HG03139 (cell line): ENCODE measurements around the gene TKT.
A peak's percentile ranks its signal among the peaks of the same experiment; 100 is the strongest.

Experiments
- ATAC-seq: cut with Tn5 transposase; IDR thresholded peaks from one replicate; pipeline ENCODE4 v1.9.1; 2021; ENCODE audit not compliant: unreplicated experiment

TKT gene

GRCh38 chr3:53183514-53183913 is 72.3 kb downstream of the TKT start:
- no peak for ATAC-seq

DNA sequence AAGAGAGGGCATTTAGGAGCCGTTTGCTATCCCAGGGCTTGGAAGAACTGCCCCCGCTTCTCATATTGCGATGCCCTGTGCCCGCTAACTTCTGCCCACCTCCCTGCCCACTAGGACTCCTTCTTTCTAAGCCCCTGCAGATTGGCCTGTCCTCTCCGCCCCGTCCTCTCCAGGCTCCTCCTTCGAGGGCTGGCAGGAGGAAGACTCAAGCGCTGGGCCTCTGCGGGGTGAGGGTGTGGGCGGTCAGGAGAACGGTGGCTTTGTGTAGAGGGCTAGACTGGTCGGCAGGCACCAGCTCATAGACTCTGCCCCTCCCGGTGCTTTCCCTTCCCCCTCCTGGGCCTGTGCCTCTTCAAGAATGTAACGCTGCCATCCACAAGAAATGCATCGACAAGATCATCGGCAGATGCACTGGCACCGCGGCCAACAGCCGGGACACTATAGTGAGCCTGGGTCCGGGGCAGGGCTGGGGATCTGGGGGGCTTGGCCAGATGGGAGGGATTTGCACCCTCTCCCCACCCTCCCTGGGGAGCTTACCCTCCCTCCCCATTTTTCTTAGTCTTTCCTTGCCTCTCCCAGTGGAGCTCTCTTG is 73.0 kb downstream of the TKT start:
- ATAC-seq = no peak

- ATAC-seq = no peak
Measured at GRCh38 chr3:53181528-53181927, 74.3 kb downstream of the TKT start.

DNA sequence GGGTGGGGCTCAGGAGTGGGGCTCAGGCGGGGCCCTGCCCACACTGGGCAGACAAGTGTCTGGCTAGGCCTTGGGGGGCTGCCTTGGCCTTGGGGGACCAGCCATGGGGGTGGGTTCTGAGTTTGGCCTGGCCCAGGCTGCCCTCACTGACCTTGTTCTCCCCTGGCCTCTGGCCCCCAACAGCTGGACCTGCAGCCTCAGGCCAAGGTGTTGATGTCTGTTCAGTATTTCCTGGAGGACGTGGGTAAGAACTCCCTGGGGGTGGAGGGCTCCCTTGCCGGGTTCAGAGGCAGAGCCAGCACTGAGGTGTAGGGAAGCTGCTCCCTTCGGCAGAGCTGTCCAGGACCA is 74.8 kb downstream of the TKT start:
- peak; percentile 17 for ATAC-seq

- ATAC-seq = peak; percentile 89
Measured at GRCh38 chr3:53180305-53181023, 75.4 kb downstream of the TKT start.

- no peak for ATAC-seq
Measured at GRCh38 chr3:53179580-53179979, 76.2 kb downstream of the TKT start.

GRCh38 chr3:53178246-53178645 is 77.6 kb downstream of the TKT start:
- no peak for ATAC-seq

DNA sequence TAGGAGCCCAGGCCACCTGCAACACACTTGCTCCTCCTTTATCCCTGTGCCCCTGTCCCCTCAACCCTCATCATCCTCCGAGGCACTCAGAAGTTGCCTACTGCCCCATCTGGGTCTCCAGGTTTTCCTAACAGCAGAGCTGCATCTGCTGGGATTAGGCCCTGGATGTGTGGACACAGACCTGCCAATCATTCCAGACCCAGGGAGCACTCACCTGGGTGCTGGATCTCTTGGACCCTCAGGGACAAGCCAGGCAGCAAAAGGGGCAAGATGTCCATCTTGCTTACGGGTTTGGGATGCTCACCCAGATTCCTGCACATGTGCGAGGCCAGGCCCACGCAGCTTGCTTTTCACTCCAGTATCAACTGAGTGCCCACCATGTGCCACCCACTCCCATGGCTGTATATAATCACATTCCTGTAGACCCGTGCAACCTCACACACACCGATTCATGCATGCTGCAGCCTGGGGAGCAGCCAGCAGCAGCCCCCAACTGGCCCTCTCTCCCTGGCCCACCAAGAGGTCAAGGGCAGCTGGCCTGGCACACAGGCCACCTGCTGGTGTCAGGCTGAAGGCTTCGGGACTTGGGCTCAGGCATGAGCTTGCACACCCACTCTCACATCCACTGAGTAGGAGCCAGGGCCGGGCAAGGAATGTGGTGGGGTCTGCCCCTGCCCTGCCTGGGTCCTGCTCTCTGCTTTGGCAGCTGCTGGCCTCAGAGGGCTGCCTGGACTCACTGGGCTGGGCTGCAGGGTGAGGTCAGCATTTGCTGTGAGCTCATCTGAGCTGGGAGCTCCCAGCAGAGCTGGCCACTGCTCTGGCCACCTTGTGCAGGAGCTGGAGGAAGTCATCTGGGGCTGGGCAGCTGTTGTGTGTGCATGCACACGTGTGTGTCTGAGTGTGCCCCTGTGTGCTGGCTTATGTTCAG is 79.9 kb downstream of the TKT start:
- no peak for ATAC-seq
